ENCODE measurements around the gene BAHCC1.

BAHCC1 gene

GRCh38 chr17:81459224-81459623 is 64.0 kb downstream of the BAHCC1 start:
- no peak for TF ChIP-seq ZBTB7A (IDR thresholded peaks at IDR 0.05; ENCODE audit: low read depth)
- peak; percentile 25; the same call in 1 of the 2 replicates for TF ChIP-seq MAX (IDR thresholded peaks at IDR 0.05)

- TF ChIP-seq TCF12 (IDR thresholded peaks at IDR 0.05; ENCODE audit: low read depth): no peak
Measured at GRCh38 chr17:81459864-81460263, 64.6 kb downstream of the BAHCC1 start.

GRCh38 chr17:81460856-81461460 is 65.7 kb downstream of the BAHCC1 start:
- no peak for TF ChIP-seq TAF1 (IDR thresholded peaks at IDR 0.05; ENCODE audit: low read depth)
- TF ChIP-seq NFIC (IDR thresholded peaks at IDR 0.05): peak; percentile 8; the same call in 1 of the 2 replicates
- TF ChIP-seq REST (IDR thresholded peaks at IDR 0.05; ENCODE audit: low read depth): 0 out of 2 replicates have a peak, but pooled peaks have one; percentile 22
- TF ChIP-seq MAX (IDR thresholded peaks at IDR 0.05): peak; percentile 79
- no peak for TF ChIP-seq ZBTB7A (IDR thresholded peaks at IDR 0.05; ENCODE audit: low read depth)
- TF ChIP-seq YY1 (IDR thresholded peaks at IDR 0.05; ENCODE audit: low read depth): no peak

- TF ChIP-seq MAX (IDR thresholded peaks at IDR 0.05) (0 out of 2 replicates have a peak, but pooled peaks have one; percentile 5), YY1 (IDR thresholded peaks at IDR 0.05; ENCODE audit: low read depth) (no peak)
Measured at GRCh38 chr17:81461607-81462500, 66.6 kb downstream of the BAHCC1 start.

- TF ChIP-seq EGR1 (IDR thresholded peaks at IDR 0.05) (no peak), CREB1 (IDR thresholded peaks at IDR 0.05; ENCODE audit: low read depth) (no peak), NFIC (IDR thresholded peaks at IDR 0.05) (no peak), YY1 (IDR thresholded peaks at IDR 0.05; ENCODE audit: low read depth) (no peak), RAD21 (IDR thresholded peaks at IDR 0.05; ENCODE audit: low read depth) (no peak), TCF12 (IDR thresholded peaks at IDR 0.05; ENCODE audit: low read depth) (no peak), FOXM1 (IDR thresholded peaks at IDR 0.05; ENCODE audit: borderline replicate concordance, low read depth) (no peak), ZBTB7A (IDR thresholded peaks at IDR 0.05; ENCODE audit: low read depth) (no peak), REST (IDR thresholded peaks at IDR 0.05; ENCODE audit: low read depth) (no peak), USF1 (IDR thresholded peaks at IDR 0.05) (no peak)
Measured at GRCh38 chr17:81462506-81463125, 67.4 kb downstream of the BAHCC1 start.

GRCh38 chr17:81463506-81463905 is 68.2 kb downstream of the BAHCC1 start:
- TF ChIP-seq TEAD4 (IDR thresholded peaks at IDR 0.05) (no peak), MAX (IDR thresholded peaks at IDR 0.05) (no peak), FOXM1 (IDR thresholded peaks at IDR 0.05; ENCODE audit: borderline replicate concordance, low read depth) (no peak)

GRCh38 chr17:81464586-81464985 is 69.3 kb downstream of the BAHCC1 start:
- no peak for TF ChIP-seq TAF1 (IDR thresholded peaks at IDR 0.05; ENCODE audit: low read depth)
- no peak for TF ChIP-seq EGR1 (IDR thresholded peaks at IDR 0.05)
- TF ChIP-seq ZBTB7A (IDR thresholded peaks at IDR 0.05; ENCODE audit: low read depth): 0 out of 2 replicates have a peak, but pooled peaks have one; percentile 31
- TF ChIP-seq YY1 (IDR thresholded peaks at IDR 0.05; ENCODE audit: low read depth): no peak
